ENCODE results near the gene ZNF839.
"Not testable (repeated sequence)": the region's sequence is repeated elsewhere in the genome, so short reads cannot be mapped to it uniquely, and the experiment has no call there.

The ZNF839 gene

GRCh38 chr14:102314242-102315011 is 5.1 kb upstream of the ZNF839 start:
- peak; percentile 63 to 72 (median 66) for DNase-seq

- DNase-seq, result no peak
These were observed 4.4 kb upstream of the ZNF839 start for GRCh38 chr14:102315121-102315520.

DNA sequence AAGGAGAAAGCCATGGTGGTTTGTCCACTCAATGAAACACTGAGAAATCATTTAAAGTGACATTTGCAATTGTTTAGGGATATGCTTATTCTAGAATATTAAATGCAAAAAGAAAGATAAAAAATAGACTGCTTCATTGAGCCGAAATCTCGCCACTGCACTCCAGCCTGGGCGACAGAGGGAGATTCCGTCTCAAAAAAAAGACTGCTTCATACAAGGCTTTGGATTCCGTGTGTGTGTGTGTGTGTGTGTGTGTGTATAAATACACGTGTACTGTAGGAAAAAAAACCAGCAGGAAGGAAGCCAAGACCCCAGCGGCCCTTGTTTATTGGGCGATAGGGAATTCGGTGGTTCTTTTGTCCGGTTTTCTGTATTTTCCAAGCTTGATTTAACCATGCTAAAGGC is 3.2 kb upstream of the ZNF839 start:
- no peak for DNase-seq

- DNase-seq, result peak; percentile 87 to 97 (median 92)
These were observed 2.6 kb upstream of the ZNF839 start for GRCh38 chr14:102316743-102317563.

DNA sequence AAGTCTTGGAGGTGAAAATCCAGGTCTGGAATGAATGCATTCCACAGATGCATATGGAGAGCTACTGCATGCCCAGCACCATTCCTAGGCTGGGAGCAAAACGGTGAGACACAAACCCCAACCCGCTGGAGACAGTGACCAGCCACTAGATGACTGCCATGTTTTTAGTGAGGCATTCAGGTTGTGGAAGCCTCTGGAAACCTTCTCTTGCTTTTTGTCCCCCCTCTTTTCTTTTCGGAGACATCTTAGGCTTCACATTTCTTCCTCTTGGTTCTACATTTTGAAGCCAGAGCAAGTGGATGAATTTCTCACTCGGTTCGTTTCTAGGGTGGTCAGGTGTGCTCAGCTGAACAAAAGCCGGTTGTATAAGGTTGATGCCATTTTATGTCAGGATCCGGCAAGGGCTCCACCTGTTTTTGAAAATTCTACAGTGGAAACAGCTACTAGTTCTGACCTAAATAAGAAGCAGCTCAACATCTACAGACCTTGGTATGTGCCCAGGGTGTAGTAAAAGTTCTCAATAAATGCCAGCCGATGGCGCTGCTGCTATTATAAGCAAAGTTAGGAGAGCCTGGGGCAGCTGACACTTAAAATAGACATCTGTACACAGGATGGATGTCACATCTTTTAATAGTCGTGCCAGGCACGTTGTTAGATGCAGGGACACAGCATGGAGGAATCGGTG is 1.8 kb upstream of the ZNF839 start:
- no peak for DNase-seq

DNA sequence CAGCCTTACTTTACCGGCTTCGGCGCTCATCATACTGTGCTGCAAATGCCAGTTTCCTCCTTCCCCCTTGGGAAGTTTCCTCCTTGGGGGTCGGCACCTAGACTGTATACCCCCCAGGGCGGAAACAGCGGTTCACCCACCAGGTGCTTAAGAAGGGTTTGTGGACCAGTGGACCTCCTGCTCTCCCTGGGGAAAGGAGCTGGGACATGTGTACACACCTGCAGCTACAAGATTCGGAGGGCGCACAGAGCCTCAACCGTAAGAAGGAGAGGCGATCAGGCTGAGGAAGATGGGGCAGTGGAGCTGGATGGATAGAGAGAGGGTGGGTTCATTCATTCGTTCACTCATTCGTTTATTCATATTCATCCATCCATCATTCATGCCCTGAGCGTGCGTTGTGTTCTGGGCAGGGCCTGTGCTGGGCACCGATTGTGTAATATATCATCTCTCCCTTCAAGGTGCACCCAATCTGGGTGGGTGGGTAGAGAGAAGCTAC is 717 bp upstream of the ZNF839 start:
- no peak for DNase-seq

DNA sequence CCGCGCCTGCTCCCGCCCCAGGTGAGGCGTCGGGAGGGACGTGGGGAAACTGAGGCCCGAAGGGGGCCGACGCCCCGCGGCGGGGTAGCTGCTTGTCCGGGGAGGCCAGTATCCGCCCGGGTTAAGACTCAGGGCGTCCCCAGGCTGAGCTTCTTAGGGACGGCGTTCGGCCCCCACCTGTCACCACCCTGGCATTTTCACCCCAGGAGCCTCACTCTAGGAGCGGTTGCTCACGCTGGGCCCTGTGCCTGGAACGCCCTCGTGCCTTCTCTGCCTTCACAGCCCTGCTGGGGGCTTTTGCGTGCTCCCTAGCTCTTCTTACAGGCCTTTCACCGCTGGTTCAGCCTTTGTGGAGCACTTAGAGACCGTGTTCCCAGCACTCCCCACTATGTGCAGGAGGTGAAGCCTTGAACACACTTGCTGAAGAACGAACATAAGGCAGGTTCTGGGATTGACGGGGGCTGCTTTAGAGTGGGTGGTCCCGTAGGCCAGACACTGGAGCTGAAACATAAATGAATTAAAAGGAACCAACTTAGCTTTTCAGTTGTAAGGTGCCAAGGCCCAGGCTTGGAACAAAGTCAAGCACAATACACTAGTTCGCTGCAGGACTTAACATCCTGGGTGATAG is 601 bp downstream of the ZNF839 start:
- DNase-seq, result peak in 1 of 4 experiments; percentile 28

- DNase-seq, result no peak
These were observed 1.3 kb downstream of the ZNF839 start for GRCh38 chr14:102320671-102321455.

GRCh38 chr14:102321456-102322422 is 2.2 kb downstream of the ZNF839 start:
- DNase-seq, result no peak

GRCh38 chr14:102323102-102323501 is 3.6 kb downstream of the ZNF839 start:
- no peak for DNase-seq

- DNase-seq, result no peak
These were observed 6.3 kb downstream of the ZNF839 start for GRCh38 chr14:102325791-102326345.

GRCh38 chr14:102326583-102326982 is 7.0 kb downstream of the ZNF839 start:
- no peak for DNase-seq

DNA sequence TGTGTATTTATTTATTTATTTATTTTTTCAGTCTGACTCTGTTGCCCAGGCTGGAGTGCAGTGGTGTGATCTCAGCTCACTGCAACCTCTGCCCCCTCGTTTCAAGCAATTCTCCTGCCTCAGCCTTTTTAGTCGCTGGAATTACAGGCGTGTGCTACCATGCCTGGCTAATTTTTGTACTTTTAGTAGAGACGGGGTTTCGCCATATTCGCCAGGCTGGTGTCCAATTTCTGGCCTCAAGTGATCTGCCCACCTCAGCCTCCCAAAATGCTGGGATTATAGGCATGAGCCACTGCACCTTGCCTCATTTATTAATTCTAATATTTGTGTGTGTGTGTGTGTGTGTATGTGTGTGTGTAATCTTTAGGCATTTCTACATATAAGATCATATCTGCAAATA is 9.8 kb downstream of the ZNF839 start:
- DNase-seq, result not testable (repeated sequence)

GRCh38 chr14:102330806-102331205 is 11.3 kb downstream of the ZNF839 start:
- DNase-seq, result no peak

- no peak for DNase-seq
These were observed 13.8 kb downstream of the ZNF839 start for GRCh38 chr14:102333390-102333789.

DNA sequence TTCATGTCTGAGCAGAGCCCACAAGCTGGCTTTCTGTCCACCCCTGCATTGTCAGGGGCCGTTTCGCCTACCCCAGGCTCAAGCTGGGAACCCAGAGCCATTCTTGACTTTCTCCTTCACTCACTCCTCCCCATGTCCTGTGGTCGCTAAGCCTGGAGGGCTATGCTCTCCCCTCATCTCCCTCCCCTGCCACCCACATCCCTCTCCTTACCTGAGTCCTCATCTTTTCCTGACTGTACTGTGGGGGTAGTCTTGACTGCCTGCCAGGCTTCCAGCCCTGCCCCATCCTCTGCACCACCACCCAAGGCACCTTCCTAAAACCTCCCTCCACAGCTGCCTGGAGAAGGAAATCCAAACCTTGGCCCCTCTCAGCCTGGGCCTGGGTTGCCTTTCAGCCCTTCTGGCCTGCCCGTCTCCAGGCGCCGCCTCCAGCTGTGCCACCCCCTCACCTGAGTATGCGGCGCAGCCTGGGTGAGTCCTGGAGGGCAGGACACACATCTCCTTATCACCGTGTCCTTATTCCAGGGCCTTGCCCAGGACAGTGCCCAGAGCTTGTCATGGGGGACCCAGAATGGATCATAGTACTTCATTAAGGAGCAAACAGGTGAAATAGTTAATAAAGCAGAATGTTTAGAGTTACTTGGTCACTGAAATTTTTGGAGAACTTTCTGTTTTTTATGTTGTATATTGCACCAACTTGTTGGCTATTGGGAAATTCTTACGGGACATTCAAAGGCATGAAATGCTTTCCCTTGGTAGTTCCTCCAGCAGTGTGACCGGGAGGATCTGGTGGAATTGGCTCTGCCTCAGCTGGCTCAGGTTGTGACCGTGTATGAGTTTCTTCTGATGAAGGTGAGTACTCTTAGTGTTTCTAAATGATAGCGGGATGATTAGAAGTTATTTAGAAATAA is 14.5 kb downstream of the ZNF839 start:
- DNase-seq, result no peak

- DNase-seq, result no peak
These were observed 15.6 kb downstream of the ZNF839 start for GRCh38 chr14:102335163-102335562.

DNA sequence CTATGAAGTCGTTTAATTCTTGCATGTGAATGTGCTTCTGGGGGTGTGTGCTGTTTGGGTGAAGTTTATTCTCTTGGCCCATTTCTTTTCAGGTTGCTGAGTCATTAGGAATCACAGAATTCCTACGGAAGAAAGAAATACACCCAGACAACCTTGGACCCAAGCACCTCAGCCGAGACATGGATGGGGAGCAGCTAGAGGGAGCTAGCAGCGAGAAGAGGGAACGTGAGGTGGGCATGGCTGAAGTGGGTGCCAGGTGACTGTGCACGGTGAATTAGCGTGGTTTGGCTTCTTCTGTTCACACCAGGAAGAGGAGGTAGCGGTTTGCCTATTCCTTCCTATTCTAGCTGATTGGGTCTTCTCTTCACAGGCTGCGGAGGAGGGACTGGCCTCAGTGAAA is 19.2 kb downstream of the ZNF839 start:
- no peak for DNase-seq

DNA sequence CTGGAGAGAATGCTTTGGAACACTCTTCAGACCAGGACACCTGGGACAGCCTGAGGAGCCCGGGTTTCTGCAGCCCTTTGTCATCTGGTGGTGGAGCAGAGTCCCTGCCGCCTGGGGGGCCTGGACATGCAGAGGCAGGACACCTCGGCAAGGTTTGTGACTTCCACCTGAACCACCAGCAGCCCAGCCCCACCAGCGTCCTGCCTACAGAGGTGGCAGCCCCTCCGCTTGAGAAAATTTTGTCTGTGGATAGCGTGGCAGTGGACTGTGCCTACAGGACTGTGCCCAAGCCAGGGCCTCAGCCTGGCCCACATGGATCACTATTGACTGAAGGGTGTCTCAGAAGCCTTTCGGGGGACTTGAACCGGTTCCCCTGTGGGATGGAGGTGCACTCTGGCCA is 22.0 kb downstream of the ZNF839 start:
- no peak for DNase-seq
